HG03342 (cell line): ENCODE results near the gene NKD2.

ENCODE experiments used
- ATAC-seq: cut with Tn5 transposase; IDR thresholded peaks from one replicate; pipeline ENCODE4 v1.9.1; 2021; ENCODE audit warnings: mild to moderate bottlenecking, moderate library complexity; ENCODE audit not compliant: unreplicated experiment

The NKD2 gene

GRCh38 chr5:1039706-1040260 is 31.2 kb downstream of the NKD2 start:
- no peak for ATAC-seq

DNA sequence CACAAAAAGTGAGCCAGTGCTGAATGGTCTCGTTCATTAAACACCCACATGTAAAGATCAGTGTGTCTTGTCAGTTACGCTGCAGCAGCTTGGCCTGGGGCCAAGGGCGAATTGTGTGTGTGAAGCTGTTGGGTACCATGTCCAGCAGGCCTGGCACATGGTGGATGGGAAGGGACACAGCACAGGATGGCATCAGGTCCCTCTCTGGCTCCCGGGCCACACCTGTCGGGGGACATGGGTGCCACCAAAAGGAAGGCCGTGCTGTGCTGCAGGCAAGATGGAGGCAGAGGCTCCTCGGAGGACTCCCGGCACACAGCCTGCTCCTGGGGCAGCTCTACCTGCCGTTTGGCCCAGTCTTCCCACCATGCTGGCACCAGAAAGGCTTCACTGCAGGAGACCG is 32.0 kb downstream of the NKD2 start:
- ATAC-seq: no peak

GRCh38 chr5:1041225-1042143 is 32.9 kb downstream of the NKD2 start:
- no peak for ATAC-seq

DNA sequence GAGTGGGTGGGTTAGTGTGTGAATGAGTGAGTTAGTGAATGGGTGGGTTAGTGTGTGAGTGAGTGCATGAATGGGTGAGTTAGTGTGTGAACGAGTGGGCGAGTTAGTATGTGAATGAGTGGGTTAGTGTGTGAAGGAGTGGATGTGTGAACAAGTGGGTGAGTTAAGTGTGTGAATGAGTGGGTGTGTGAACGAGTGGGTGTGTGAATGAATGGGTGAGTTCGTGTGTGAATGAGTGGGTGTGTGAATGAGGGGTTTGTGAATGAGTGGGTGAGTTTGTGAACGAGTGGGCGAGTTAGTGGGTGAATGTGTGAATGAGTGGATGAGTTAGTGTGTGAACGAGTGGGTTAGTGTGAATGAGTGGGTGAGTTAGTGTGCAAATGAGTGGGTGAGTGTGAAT is 34.0 kb downstream of the NKD2 start:
- no peak for ATAC-seq

DNA sequence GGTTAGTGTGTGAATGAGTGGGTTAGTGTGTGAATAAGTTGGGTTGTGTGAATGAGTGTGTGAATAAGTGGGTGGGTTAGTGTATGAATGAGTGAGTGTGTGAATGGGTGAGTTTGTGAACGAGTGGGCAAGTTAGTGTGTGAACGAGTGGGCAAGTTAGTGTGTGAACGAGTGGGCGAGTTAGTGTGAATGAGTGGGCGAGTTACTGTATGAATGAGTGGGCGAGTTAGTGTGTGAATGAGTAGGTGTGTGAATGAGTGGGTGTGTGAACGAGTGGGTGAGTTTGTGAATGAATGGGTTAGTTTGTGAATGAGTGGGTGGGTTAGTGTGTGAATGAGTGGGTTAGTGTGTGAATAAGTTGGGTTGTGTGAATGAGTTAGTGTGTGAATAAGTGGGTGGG is 34.7 kb downstream of the NKD2 start:
- no peak for ATAC-seq

- ATAC-seq: no peak
These were observed 35.5 kb downstream of the NKD2 start for GRCh38 chr5:1044117-1044516.

- no peak for ATAC-seq
These were observed 37.5 kb downstream of the NKD2 start for GRCh38 chr5:1045960-1046560.

DNA sequence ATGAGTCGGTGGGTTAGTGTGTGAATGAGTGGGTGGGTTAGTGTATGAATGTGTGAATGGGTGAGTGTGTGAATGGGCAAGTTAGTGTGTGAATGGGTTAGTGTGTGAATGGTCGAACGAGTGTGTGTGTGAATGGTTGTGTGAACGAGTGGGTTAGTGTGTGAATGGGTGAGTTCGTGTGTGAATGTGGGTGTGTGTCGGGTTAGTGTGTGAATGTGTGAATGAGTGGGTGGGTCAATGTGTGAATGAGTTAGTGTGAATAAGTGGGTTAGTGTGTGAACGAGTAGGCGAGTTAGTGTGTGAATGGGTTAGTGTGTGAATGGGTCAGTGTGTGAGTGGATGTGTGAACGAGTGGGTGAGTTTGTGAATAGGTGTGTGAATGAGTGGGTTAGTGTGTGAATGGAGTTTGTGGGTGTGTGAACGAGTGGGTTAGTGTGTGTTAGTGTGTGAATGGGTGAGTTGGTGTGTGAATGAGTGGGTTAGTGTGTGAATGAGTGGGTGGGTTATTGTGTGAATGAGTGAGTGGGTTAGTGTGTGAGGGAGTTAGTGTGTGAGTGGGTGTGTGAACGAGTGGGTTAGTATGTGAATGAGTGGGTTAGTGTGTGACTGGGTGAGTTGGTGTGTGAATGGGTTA is 38.8 kb downstream of the NKD2 start:
- ATAC-seq: no peak

DNA sequence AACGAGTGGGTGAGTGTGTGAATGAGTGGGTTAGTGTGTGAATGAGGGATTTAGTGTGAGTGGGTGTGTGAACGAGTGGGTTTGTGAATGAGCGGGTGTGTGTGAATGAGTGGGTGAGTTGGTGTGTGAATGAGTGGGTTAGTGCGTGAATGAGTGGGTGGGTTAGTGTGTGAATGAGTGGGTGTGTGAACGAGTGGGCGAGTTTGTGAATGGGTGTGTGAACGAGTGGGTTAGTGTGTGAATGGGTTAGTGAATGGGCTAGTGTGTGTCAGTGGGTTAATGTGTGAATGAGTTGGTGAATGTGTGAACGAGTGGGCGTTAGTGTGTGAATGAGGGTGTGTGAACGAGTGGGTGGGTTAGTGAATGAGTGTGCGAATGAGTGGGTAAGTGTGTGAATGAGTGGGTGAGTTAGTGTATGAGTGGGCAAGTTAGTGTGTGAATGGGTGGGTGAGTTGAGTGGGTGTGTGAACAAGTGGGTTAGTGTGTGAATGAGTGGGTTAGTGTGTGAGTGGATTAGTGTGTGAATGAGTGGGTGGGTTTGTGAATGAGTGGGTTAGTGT is 39.6 kb downstream of the NKD2 start:
- ATAC-seq: no peak

DNA sequence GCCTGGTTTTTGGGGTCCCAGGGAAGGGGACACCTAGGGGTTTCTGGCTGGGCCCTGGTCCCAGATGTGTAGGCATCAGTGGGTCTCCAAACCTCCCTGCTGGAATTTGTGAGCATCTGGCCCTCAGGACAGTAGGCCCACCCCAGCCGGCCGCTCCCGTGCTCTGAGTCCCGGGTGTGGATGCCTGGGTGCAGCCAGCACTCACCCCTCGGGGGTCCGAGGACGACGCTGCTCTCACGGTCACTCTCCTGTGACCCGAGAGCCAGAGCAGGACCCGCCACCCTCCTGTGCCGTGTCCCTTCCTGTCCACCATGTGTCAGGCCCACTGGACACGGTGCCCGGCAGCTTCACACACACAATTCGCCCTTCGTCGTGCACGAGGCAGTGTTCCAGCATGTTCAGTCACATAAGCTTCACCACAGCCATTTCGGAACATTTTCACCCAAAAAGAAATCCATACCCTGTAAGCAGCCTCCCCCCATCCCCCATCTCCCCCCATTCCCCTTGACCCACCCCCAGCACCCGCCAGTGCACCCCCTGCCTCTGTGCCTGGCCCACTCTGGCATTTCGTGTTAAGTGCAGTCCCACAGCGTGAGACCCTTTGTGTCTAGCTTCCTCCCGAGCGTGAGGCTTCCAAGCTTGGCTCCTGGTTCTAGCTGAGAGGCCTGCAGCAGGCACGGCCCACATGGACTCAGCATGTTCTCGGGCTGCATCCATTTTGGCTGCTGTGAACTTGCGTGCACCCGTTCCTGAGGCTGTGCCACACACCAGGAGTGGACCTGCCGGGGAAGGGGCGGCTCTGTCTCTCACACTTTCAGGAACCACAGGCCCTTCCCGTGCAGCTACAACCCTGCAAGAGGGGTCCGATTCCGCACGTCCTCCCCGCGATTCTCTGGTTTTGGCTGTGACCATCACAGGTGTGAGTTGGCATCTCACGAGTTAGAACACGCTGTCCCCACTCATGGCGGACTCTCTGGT is 40.5 kb downstream of the NKD2 start:
- ATAC-seq: no peak

DNA sequence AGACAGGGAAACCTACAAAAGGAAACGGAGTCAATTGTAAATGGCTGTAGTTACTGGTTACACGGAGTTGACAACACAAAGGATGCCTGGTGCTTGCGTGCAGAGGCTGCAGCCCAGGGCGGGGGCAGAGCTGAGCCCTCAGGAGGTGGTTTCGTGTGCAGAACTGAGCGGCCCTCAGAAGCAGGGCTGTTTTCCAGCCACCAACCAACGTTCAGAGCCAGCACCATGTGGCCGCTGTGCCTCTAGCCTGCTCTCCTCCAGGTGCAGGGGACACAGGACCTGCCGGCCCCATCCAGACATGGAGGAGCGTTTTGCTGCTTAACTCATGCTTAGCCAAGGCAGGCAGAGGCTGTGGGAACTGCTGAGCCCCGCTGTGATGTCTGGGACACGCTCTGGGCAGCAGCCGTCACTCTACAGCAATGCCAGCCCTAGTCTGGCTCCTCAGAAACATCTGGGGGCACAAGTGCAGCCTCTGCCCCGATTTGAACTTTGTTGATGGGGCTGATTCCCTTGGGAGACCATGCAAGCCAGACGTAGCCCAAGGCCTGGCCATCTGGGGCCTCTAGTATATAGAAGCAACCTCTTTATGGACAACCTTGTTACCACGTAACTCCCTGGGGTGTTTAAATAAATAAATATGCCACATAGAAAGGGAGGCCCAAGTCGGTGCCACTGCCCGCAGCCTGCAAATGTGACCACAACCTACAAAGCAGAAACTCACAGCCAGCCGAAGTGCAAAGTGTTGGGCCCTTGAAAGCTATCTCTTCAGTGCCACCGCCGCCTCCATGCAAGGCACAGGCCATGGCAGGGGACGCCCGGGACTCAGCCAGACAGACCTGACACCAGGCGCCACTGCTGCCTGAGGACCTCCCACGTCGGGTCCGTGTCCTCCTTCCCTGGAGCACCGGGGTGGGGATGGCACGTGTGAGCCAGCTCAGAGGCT is 42.1 kb downstream of the NKD2 start:
- no peak for ATAC-seq

DNA sequence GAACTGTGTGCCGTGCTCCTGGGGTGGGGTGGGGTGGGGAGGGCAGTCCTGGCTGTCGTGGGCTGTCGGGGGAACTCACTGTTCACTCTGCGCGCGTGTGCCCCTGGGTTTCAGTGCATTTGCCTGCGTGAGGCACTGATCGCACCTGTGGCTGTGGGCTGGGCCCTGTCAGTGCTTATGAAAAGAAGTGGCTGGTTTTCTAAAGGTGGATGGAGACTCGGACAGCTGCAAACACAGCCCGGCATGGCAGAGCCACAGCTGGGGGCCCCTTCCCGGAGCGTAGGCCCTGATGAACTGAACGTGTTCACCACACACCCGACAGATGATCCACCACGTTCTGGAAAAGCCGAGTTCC is 42.7 kb downstream of the NKD2 start:
- ATAC-seq: no peak

DNA sequence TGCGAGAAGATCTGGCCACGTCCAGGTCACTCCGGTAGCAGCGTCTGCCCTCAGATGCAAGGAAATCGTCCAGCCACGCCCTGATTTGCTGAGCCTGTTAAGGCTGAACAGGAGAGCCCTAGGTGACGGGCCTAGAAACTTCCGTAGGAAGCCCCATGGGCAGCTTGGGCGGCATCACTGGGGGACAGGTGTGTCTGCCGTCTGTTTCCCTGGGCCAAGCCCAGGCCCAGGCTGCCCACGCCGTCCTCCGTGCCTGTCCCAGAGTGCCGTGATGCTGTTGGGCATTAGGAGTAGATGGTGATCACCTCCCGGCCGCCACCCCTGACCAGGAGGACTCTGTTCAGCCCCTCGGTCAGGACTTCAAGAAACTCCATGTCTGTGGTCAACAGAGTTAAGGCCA is 43.5 kb downstream of the NKD2 start:
- ATAC-seq: no peak

DNA sequence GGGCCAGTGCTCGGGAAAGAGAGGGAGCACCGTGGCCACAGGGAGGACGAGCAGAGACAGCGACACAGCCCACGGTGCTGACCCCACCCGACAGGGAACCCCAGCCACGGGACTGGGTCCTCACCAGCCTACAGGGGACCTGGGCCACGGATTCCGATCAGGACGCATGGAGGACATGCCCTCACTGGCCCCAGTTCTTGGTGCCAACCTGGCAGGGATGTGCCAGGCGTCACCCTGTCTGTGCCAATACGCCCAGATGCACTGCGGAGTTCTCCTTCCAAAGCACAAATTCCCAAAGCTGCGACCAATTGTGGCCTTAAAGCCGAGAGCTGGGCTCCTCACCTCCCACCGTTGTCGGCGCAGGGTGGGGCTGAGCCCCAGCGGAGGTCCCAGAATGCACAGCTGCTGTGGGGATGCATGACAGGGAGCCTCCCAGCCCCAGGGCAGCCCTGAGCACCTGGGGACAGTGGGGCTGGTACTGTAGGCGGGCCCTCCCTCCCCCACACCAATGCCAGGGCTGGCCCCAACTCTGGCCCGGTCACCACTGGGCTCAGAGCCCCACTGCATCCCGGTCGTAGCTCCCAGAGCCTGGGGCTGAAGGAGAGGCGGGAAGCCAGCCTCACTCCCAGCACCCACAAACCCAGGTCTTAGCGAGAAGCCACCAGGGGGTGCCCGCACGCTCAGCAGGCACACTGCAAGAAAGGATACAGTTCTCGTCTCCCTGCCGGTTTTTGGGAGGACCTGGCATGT is 44.2 kb downstream of the NKD2 start:
- ATAC-seq: no peak

DNA sequence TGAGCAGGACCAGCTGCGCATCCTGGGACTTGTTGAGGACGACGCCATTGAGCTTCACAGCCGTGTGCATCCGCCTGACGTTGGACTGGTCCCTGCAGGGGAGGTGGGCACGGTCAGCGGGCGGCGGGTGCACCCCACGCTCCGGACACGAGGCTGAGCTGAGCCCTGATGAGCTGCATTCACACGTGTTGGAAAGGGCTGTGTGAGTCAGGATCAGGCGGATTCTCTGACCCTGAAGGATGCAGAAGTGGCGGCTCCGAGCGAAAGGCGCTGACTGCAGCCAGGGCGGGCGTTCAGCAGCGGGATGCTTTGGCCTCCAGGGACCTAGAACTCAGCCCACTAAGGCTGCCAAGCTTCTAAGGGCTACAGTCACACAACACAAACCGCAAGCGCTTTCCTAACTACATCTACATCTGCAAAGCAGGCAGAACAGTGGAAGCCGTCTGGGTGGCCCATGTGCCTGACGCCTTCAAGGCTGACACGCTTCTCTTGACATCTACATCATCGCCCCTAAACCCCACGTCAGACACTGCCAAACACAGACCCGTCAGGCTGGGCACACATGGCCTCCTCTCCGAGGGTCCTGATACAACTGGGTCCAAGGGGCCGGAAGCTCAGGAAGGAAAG is 44.9 kb downstream of the NKD2 start:
- ATAC-seq: no peak

DNA sequence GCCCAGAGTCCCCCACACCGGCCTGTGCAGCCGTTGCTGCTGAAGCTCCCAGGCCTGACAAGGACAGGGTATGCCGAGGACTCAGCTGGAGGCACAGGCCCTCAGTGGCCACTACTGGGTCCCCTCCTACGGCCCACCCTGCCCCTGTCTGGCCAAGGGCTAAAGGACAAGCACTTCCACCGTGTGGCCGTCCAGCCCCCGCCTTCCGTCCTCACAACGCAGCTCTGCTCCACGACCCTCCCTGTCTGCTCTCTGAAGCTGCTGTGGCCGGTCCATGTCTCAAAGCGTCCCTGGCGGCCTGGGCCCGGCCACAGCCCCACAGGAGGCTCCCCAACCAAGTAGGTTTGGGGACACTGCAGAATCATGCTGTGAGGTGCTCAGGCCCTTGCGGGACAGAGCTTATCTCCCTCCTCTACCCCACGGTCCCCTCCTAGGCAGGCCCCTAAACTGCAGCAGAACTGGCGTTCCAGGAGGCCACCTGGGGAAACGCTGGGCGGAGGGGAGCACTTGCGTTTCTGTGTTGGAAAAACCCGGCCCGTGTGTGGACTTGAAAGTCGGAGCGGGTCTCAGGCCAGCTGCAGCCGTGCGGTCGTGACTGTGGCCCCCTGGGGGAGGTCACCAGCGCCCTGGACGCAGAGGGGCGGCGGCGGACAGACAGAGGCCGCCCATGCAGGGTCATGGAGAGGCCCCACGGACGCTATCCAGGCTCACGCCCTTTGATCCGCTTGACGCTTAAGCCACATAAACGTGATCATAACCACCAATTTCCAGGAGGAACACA is 45.6 kb downstream of the NKD2 start:
- ATAC-seq: no peak
